Stomach smooth muscle (tissue), 2 donors: ENCODE measurements around the gene MYBPHL.

Experiments used
- H3K27ac ChIP-seq: one replicate; pipeline ENCODE4 v1.7.0; 2013; ENCODE audit warnings: mild to moderate bottlenecking, low read length, inconsistent platforms
- H3K27me3 ChIP-seq, 2 donors: one replicate each; pipeline ENCODE4 v1.7.0; 2013; ENCODE audit warnings: low read length in 2 of 2; ENCODE audit not compliant: insufficient read depth in 2 of 2, control insufficient read depth in 1 of 2
- H3K36me3 ChIP-seq, 2 donors: one replicate each; pipeline ENCODE4 v1.7.0; 2013; ENCODE audit warnings: low read length in 2 of 2; ENCODE audit not compliant: control insufficient read depth in 2 of 2, insufficient read depth in 2 of 2
- H3K4me1 ChIP-seq: one replicate; pipeline ENCODE4 v1.7.0; 2013; ENCODE audit warnings: low read length; ENCODE audit not compliant: control insufficient read depth, insufficient read depth
- H3K4me3 ChIP-seq, 2 donors: one replicate each; pipeline ENCODE4 v1.7.0; 2013; ENCODE audit warnings: low read length in 2 of 2
- H3K9ac ChIP-seq, 2 donors: one replicate each; pipeline ENCODE4 v1.7.0; 2013; ENCODE audit warnings: low read length in 2 of 2, mild to moderate bottlenecking in 1 of 2
- H3K9me3 ChIP-seq, 2 donors: one replicate each; pipeline ENCODE4 v1.7.0; 2013; ENCODE audit warnings: low read length in 2 of 2; ENCODE audit not compliant: control insufficient read depth in 2 of 2
- donor health status: healthy.
- donor health status: Pancreatic carcinoma.

The MYBPHL gene

DNA sequence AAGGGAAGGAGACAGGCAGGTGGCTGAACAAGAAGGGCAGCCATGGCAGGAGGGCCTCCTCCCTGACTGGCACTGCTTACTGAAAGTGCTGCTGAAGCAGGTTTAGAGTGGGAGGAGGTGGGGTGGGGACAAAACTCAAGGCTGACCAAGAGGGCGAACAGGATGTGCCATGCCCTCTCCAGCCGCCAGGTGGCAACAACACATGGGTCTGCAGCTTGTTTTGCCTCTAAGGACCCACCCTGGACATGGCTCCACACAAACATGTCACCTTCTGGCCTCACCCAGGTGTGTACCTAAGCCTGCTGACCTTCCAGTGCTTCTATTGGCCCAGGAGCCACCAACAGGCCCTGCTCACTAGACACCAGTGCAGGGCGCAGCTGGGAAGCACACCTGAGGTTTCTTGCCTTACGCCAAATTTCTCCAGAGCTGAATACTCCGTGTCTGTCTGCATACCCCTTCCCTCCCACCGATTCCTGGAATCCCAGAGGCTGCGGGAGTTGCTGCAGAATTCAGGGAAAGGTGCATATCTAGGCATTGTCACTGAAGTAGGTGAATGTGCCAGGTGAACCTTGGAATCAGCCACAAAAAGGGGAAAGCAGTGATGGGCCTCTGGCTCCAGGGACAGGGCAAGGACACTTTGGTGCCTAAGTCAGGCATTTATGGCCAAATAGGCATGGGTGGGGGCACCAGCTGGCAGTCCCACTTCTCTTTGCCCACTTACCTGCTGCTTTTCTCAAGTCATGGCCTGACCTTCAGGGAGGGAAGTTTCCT lies 29.2 kb downstream of the MYBPHL start:
- H3K27ac ChIP-seq = no peak overlapping the region
- peak overlapping the region in 1 of 2 donors; percentile 29 for H3K9ac ChIP-seq
- H3K36me3 ChIP-seq = no peaks in the 10 kb centered on the region
- H3K4me3 ChIP-seq = no peak overlapping the region
- H3K27me3 ChIP-seq = no peaks in the 10 kb centered on the region
- no peaks in the 10 kb centered on the region for H3K9me3 ChIP-seq
- peaks cover 21% of the 10 kb centered on the region for H3K4me1 ChIP-seq

DNA sequence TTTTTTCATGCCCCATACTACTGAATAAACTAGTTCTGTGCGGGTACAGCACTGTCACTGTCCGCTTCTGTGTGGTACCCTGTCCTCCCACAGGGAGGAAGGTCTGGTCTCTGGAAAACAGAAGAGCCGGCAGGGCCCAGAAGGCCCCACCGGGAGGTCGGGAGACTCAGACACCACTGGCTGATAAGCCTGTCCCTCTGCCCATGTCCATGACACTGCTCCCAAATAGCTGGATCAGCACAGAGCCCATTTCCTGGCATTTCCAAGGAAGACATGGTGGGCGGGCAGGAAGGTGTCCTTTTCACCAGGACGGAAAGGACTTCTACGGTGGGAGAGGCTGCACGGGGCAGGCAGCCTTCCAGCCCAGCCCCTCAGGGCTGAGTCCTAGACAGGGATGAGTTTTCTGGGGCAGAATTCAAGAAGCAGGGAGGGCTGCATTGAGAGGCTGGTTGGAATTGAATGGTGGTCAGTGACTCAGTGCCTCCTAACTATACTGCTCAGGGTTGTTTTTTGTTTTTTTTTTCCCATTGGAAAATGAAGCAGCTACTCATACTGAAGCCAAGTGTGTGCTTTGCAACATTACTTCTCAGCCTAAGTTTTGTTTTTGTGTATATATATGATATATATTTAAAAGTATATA lies 31.0 kb downstream of the MYBPHL start:
- H3K9me3 ChIP-seq = no peaks in the 10 kb centered on the region
- H3K36me3 ChIP-seq = peaks cover 0 to 2% of the 10 kb centered on the region in 2 donors
- no peak overlapping the region for H3K9ac ChIP-seq
- H3K4me3 ChIP-seq = no peak overlapping the region
- H3K27ac ChIP-seq = no peak overlapping the region
- H3K27me3 ChIP-seq = no peaks in the 10 kb centered on the region
- peaks cover 11% of the 10 kb centered on the region for H3K4me1 ChIP-seq

DNA sequence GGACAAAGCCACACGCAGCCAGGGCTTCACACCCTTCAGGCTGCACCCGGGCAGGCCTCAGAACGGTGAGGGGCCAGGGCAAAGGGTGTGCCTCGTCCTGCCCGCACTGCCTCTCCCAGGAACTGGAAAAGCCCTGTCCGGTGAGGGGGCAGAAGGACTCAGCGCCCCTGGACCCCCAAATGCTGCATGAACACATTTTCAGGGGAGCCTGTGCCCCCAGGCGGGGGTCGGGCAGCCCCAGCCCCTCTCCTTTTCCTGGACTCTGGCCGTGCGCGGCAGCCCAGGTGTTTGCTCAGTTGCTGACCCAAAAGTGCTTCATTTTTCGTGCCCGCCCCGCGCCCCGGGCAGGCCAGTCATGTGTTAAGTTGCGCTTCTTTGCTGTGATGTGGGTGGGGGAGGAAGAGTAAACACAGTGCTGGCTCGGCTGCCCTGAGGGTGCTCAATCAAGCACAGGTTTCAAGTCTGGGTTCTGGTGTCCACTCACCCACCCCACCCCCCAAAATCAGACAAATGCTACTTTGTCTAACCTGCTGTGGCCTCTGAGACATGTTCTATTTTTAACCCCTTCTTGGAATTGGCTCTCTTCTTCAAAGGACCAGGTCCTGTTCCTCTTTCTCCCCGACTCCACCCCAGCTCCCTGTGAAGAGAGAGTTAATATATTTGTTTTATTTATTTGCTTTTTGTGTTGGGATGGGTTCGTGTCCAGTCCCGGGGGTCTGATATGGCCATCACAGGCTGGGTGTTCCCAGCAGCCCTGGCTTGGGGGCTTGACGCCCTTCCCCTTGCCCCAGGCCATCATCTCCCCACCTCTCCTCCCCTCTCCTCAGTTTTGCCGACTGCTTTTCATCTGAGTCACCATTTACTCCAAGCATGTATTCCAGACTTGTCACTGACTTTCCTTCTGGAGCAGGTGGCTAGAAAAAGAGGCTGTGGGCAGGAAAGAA lies 32.0 kb downstream of the MYBPHL start:
- Histone ChIP-seq H3K9me3 (no peaks in the 10 kb centered on the region), H3K36me3 (peaks cover 0 to 4% of the 10 kb centered on the region in 2 donors), H3K27me3 (no peaks in the 10 kb centered on the region), H3K4me3 (no peak overlapping the region), H3K4me1 (peaks cover 11% of the 10 kb centered on the region), H3K27ac (no peak overlapping the region), H3K9ac (peak overlapping the region in 1 of 2 donors; percentile 29)

DNA sequence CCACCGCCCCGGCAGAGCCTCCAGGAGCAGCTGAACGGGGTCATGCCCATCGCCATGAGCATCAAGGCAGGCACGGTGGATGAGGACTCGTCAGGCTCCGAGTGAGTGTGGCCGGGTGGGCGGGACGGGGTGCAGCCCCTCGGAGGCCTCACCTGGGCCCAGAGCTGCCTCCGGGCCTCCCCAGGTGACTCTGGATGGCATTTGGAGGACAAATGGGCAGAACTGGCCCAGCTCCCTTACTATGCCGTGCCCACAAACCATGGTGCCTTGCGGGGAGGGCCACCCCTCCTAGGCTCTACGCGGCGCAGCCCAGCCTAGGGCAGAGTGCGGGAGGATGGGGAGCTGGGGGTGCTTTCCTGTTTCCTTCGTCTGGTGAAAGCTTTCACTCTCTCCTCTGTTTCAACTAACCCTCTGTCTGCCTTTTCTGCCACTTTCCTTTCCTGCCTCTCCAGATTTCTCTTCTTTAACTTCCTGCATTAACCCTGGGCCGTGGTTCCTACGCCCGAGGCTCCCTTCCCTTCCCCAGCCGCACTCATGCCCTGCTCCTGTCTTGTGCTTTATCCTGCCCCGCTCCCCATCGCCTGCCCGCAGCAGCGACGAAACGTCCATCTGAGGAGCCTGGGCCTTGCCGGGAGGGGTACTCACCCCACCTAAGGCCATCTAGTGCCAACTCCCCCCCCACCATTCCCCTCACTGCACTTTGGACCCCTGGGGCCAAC lies 33.1 kb downstream of the MYBPHL start:
- H3K27ac ChIP-seq = no peak overlapping the region
- H3K4me1 ChIP-seq = peaks cover 11% of the 10 kb centered on the region
- H3K36me3 ChIP-seq = peaks cover 2 to 4% of the 10 kb centered on the region in 2 donors
- H3K9me3 ChIP-seq = no peaks in the 10 kb centered on the region
- H3K27me3 ChIP-seq = no peaks in the 10 kb centered on the region
- no peak overlapping the region for H3K9ac ChIP-seq
- no peak overlapping the region for H3K4me3 ChIP-seq

DNA sequence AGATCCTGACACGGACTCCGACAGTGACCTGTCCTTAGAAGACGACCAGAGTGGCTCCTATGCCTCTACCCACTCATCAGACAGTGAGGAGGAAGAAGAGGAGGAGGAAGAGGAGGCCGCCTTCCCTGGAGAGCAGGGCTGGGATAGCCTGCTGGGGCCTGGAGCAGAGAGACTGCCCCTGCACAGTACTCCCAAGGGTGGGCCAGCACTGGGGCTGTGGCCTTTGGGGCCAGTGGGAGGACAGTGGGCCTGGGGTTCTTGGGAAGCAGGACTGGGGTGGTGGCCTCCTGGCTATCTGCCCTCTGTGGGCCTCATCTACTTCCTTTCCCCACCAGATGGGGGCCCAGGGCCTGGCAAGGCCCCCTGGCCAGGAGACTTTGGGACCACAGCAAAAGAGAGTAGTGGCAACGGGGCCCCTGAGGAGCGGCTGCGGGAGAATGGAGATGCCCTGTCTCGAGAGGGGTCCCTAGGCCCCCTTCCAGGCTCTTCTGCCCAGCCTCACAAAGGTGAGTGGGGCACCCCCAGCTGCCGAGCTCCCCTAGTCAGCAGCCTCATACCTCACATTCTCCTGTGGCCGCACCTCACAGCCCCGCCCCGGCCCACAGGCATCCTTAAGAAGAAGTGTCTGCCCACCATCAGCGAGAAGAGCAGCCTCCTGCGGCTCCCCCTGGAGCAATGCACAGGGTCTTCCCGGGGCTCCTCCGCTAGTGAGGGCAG lies 33.8 kb downstream of the MYBPHL start:
- Histone ChIP-seq H3K4me1 (peaks cover 11% of the 10 kb centered on the region), H3K27me3 (no peaks in the 10 kb centered on the region), H3K4me3 (no peak overlapping the region), H3K27ac (no peak overlapping the region), H3K36me3 (peaks cover 4% of the 10 kb centered on the region in 2 donors), H3K9me3 (no peaks in the 10 kb centered on the region), H3K9ac (no peak overlapping the region)

DNA sequence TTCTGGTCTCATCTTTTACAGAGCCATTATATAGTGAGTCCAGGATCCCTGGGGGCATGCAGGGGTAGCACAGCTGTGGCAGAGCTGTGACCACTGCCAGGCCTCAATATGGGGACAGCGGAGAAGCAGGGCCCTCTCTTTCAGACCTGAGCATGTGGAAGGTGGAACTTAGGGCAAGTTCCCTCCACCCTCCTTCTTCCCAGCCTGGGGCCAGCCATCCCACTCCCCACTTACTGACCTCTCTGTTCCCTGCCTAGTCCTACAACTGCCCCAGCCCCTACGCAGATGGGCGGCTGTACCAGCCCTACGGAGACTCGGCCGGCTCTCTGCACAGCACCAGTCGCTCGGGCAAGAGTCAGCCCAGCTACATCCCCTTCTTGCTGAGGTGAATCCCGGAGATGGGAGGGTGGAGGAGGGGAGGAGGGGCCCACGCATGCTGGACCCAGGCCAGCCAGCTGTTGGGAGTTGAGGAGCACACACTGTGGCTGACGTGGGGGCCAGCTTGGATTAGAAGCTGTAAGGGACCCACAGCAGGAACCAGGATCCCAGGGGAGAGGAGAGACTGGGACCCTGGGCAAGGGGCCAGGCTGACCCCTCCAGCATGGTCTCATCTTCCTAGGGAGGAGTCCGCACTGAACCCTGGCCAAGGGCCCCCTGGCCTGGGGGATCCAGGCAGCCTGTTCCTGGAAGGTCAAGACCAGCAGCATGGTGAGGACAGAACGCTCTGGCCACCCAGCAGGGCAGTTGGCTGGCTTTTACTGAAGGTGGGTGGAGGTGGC lies 34.6 kb downstream of the MYBPHL start:
- Histone ChIP-seq H3K9ac (no peak overlapping the region), H3K9me3 (no peaks in the 10 kb centered on the region), H3K4me1 (peaks cover 11% of the 10 kb centered on the region), H3K4me3 (no peak overlapping the region), H3K36me3 (peaks cover 4 to 6% of the 10 kb centered on the region in 2 donors), H3K27me3 (no peaks in the 10 kb centered on the region), H3K27ac (no peak overlapping the region)

DNA sequence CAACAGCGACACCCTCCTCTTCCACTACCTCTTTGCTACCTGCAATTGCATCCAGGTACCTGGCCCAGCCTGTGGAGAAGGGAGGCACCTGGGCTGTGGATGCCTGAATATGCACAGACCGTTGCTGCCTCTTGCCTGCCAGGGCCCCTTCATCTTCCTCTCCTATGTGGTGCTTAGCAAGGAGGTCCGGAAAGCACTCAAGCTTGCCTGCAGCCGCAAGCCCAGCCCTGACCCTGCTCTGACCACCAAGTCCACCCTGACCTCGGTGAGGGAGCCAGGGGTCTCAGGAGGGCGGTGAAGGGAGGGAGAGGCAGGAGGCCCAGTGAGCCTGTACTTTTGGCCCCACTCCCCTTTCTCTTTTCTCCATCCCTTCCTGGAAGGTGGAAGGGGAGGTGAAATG lies 35.4 kb downstream of the MYBPHL start:
- peaks cover 4 to 6% of the 10 kb centered on the region in 2 donors for H3K36me3 ChIP-seq
- no peak overlapping the region for H3K9ac ChIP-seq
- H3K9me3 ChIP-seq = no peaks in the 10 kb centered on the region
- H3K27ac ChIP-seq = no peak overlapping the region
- no peak overlapping the region for H3K4me3 ChIP-seq
- peaks cover 11% of the 10 kb centered on the region for H3K4me1 ChIP-seq
- H3K27me3 ChIP-seq = no peaks in the 10 kb centered on the region

DNA sequence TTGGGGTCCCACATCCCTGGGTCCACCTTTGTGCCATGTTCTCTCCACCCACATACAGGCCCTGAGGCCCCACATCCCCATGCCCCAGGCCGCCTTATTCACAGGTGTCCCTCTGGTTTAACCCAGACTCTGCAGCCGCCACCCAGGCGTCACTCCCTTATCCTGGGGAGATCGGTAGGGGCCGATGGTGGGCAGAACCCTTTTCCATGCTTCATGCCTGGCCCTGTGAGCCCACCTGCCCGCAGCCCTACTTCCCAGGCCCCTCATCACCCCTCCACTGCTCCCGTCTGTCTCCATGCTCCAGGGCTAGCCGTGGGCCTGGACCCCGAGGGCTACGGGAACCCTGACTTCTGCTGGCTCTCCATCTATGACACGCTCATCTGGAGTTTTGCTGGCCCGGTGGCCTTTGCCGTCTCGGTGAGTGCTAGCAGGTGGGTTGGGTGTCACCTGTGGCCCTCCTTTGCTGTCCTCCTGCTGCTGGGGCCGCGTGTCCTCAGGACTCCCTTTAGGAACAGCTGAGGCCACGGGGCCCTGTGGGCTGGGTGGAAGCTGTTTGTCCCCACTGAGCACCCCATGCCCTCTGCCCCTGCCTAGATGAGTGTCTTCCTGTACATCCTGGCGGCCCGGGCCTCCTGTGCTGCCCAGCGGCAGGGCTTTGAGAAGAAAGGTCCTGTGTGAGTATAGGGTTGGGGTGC lies 36.0 kb downstream of the MYBPHL start:
- H3K4me3 ChIP-seq = no peak overlapping the region
- peaks cover 11% of the 10 kb centered on the region for H3K4me1 ChIP-seq
- peaks cover 4 to 6% of the 10 kb centered on the region in 2 donors for H3K36me3 ChIP-seq
- H3K9ac ChIP-seq = no peak overlapping the region
- no peak overlapping the region for H3K27ac ChIP-seq
- no peaks in the 10 kb centered on the region for H3K9me3 ChIP-seq
- no peaks in the 10 kb centered on the region for H3K27me3 ChIP-seq

DNA sequence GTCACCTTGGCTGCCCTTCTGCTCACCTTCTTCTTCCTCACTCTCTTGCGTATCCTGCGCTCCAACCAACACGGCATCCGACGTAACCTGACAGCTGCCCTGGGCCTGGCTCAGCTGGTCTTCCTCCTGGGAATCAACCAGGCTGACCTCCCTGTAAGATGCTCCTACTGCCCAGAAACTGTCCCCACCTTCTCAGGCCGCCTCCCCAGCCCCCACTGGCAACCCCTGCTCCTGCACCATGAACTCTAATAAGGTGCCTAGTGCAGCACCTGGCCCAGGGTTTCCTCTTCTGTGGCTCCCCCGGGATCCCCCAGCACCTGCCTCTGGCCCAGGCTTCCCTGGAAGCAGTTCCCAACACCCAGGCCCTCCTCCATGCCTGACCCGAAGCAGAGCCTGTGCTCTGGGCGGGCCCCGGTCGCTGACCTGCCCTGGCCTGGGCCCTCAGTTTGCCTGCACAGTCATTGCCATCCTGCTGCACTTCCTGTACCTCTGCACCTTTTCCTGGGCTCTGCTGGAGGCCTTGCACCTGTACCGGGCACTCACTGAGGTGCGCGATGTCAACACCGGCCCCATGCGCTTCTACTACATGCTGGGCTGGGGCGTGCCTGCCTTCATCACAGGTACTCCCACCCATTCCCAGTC lies 36.7 kb downstream of the MYBPHL start:
- Histone ChIP-seq H3K4me3 (no peak overlapping the region), H3K4me1 (peaks cover 8% of the 10 kb centered on the region), H3K27ac (no peak overlapping the region), H3K27me3 (no peaks in the 10 kb centered on the region), H3K9me3 (no peaks in the 10 kb centered on the region), H3K9ac (no peak overlapping the region), H3K36me3 (peaks cover 4 to 6% of the 10 kb centered on the region in 2 donors)
